Testis (tissue), 3 donors: ENCODE data around the gene SHISA7. TPM values are rescaled to one million over a fixed set of nuclear protein-coding genes. Genes with fewer than 3 reads are reported as not detected.
A peak's percentile ranks its signal among the peaks of the same experiment; 100 is the strongest.

Experiments
- DNase-seq: peaks from one replicate; pipeline ENCODE4 v3.0.0-alpha.2; 2019
- H3K27ac ChIP-seq, 2 donors: fragments of 200-600 bp; sonication (generic); one replicate each; pipeline ENCODE4 v1.5.1; 2019
- H3K27me3 ChIP-seq: fragments of 200-600 bp; sonication (generic); one replicate; pipeline ENCODE4 v1.5.1; 2019
- H3K36me3 ChIP-seq: fragments of 200-600 bp; sonication (generic); one replicate; pipeline ENCODE4 v1.5.1; 2017; ENCODE audit warnings: low read depth; ENCODE audit errors: missing control alignments
- H3K4me1 ChIP-seq: fragments of 200-600 bp; sonication (generic); one replicate; pipeline ENCODE4 v1.5.1; 2019
- H3K4me3 ChIP-seq, 2 donors: fragments of 200-600 bp; sonication (generic); one replicate each; pipeline ENCODE4 v1.5.1; 2017 to 2019
- H3K9me3 ChIP-seq: fragments of 200-600 bp; sonication (generic); one replicate; pipeline ENCODE4 v1.5.1; 2017
- POLR2A ChIP-seq: fragments of 450-650 bp; IDR thresholded peaks from one replicate; pipeline ENCODE4 v1.6.1; 2017; ENCODE audit warnings: antibody characterized with exemption, mild to moderate bottlenecking, moderate library complexity
- WGBS, 2 donors: methylation state at CpG; one replicate each; pipeline ENCODE4 v1.1.5; 2018; 5-methylcytosine and 5-hydroxymethylcytosine counted together
- intact Hi-C: fragments of 100-400 bp; cut with DNase I; formaldehyde crosslinking; loops from one replicate; pipeline ENCODE4 v1.15.1; 2023; ENCODE audit warnings: low total_unique reads
- polyA plus RNA-seq: library from polyadenylated mRNA; stranded (reverse); fragments of 350-450 nt; fragmentation: Illumina TruSeq; extraction: RNeasy Lipid Tissue Mini Kit (QIAGEN cat#74804); gene quantifications from one replicate; pipeline ENCODE4 v1.2.3, GENCODE V29; 2014; ENCODE audit warnings: low read depth, low replicate concordance; ENCODE audit not compliant: insufficient read depth
- total RNA-seq, 2 donors: library from RNA; depleted of rRNA; stranded (reverse); fragments of >200 nt; gene quantifications; one replicate each; pipeline ENCODE4 v1.2.3, GENCODE V29; 2016
- TF ChIP-seq, protein P1 (sequence below), 3 experiments: fragments of 450-650 bp in 2 of 3; fragments of 200-600 bp in 1 of 3; sonication (generic) in 1 of 3; IDR thresholded peaks; one replicate each; pipeline ENCODE4 v1.5.1; 2016 to 2019; ENCODE audit warnings: antibody characterized with exemption in 3 of 3, mild to moderate bottlenecking in 2 of 3, moderate library complexity in 1 of 3

SHISA7 gene
- total and polyA plus RNA-seq, 3 donors from 2014 or later = 0.43 to 1.0 (median 0.45) TPM

DNA sequence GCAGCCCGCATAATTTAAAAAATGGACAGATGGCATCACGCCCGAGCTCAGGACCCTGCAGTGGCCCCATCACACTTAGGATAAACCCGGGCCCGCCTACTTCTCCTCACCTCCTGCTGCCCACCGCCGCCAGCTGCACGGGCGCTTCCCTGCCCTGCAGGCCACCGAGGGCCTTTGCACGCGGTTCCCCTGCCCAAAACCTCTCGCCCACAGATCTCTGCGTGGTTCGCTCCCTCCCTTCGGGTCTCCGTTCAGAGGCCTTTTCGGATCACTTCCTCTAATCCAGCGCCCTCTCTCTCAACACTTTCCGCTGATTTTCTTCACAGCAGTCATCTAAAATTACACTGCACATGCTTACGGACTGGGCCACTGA lies 1.8 kb downstream of the SHISA7 start:
- no peak for DNase-seq
- H3K36me3 ChIP-seq = no peaks in the 10 kb centered on the region
- no peaks in the 10 kb centered on the region for H3K27me3 ChIP-seq
- H3K4me1 ChIP-seq = no peaks in the 10 kb centered on the region
- TF ChIP-seq POLR2A = no peak
- TF ChIP-seq, protein P1, sequence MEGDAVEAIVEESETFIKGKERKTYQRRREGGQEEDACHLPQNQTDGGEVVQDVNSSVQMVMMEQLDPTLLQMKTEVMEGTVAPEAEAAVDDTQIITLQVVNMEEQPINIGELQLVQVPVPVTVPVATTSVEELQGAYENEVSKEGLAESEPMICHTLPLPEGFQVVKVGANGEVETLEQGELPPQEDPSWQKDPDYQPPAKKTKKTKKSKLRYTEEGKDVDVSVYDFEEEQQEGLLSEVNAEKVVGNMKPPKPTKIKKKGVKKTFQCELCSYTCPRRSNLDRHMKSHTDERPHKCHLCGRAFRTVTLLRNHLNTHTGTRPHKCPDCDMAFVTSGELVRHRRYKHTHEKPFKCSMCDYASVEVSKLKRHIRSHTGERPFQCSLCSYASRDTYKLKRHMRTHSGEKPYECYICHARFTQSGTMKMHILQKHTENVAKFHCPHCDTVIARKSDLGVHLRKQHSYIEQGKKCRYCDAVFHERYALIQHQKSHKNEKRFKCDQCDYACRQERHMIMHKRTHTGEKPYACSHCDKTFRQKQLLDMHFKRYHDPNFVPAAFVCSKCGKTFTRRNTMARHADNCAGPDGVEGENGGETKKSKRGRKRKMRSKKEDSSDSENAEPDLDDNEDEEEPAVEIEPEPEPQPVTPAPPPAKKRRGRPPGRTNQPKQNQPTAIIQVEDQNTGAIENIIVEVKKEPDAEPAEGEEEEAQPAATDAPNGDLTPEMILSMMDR (IDR thresholded peaks at IDR 0.05) = no peak
- H3K27ac ChIP-seq = no peak overlapping the region
- WGBS, 2 donors = 1 to 4% methylated on average over 21 of the region's 21 CpGs
- intact Hi-C loops = no loop called here
- no peaks in the 10 kb centered on the region for H3K9me3 ChIP-seq
- H3K4me3 ChIP-seq = no peak overlapping the region

DNA sequence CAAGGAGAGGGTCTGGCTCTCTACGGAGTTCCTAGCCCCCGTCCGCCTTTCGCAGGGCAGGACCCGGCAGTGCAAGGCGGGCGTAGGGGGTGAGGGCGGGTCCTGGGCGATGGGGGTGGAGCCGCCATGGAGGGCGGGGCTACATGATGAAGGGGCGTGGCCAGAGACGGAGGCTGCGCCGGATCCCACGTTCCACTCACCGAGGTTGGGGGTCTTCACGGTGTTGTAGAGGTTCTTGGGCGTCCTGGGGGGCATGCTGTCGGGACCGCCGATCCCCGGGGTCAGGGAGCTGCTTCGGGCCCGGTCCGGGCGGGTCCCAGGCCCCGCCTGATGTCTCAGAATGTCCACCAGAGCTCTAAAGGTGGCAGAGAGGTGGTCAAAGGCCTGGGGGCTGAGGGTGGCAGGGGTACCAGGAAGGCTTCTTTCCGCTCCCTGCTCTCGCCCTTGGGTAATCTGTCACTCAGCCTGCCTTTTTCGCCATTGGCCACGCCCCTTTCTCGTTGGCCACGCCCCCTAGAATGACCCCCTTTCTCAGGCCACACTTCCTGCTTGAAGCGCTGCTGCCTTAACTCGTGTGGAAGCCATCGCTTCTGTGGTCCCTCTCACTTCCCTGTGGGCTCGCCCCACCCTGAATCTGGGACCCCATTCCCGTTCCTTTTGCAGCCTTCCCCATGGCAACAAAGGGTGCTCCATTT lies 2.5 kb downstream of the SHISA7 start:
- H3K4me3 ChIP-seq = peak overlapping the region; percentile 12 to 29
- TF ChIP-seq, protein P1 (IDR thresholded peaks at IDR 0.05) = no peak
- no peak for TF ChIP-seq POLR2A
- no peak for DNase-seq
- 5% methylated on average over 17 to 38 of the region's 39 CpGs for WGBS, 2 donors
- intact Hi-C loops = no loop called here
- H3K36me3 ChIP-seq = no peaks in the 10 kb centered on the region
- no peaks in the 10 kb centered on the region for H3K9me3 ChIP-seq
- H3K27me3 ChIP-seq = no peaks in the 10 kb centered on the region
- H3K4me1 ChIP-seq = no peaks in the 10 kb centered on the region
- H3K27ac ChIP-seq = no peak overlapping the region

DNA sequence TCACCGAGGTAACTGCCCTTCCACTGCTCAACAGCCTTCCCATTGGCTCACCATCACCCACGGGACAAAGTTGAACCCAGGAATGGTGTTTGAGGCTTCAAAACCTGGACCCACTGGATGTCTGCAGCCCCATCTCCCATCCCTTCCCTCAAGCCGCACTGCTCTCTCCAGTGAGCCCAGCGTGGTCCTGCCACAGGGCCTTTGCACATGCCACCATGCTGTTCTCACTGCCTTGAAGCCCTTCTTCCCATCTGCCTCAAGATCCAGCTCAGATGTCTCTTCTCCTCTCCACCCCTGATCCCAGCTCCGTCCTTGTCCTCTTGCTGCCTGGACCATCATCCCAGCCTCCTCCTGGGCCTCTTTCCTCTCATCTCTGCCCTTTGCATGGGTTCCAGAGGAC lies 4.0 kb downstream of the SHISA7 start:
- intact Hi-C loops = no loop called here
- Histone ChIP-seq H3K4me1 (no peaks in the 10 kb centered on the region), H3K36me3 (no peaks in the 10 kb centered on the region), H3K4me3 (no peak overlapping the region), H3K9me3 (no peaks in the 10 kb centered on the region), H3K27ac (no peak overlapping the region), H3K27me3 (no peaks in the 10 kb centered on the region)
- no peak for TF ChIP-seq POLR2A
- TF ChIP-seq, protein P1 (IDR thresholded peaks at IDR 0.05) = no peak
- DNase-seq = no peak
- 68 to 72% methylated on average over 5 of the region's 5 CpGs for WGBS, 2 donors

DNA sequence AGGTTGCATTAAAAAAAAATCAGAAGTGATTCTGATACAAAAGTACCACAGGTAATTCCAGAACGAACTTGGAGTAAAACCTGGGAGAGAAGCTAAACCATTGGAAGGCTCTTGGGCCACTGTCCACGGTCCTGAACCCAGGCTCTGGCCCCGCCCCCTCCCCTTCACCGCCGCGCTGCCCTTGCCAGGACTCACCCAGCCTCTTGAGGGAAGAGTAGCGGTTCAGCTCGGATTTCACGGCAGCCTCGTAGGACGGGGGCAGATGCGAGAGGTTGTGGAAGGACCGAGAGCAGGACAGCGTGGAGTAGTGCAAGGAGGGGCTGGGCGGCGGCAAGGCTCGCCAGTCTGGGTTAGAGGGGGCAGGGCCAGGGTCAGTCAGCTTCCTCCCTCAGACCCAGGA lies 5.7 kb downstream of the SHISA7 start:
- TF ChIP-seq, protein P1 (IDR thresholded peaks at IDR 0.05) = no peak
- no peak for TF ChIP-seq POLR2A
- Histone ChIP-seq H3K36me3 (no peaks in the 10 kb centered on the region), H3K27me3 (no peaks in the 10 kb centered on the region), H3K4me1 (no peaks in the 10 kb centered on the region), H3K27ac (no peak overlapping the region), H3K4me3 (no peak overlapping the region), H3K9me3 (no peaks in the 10 kb centered on the region)
- peak; percentile 73 for DNase-seq
- intact Hi-C loops = no loop called here
- WGBS, 2 donors = 1 to 2% methylated on average over 17 of the region's 17 CpGs

DNA sequence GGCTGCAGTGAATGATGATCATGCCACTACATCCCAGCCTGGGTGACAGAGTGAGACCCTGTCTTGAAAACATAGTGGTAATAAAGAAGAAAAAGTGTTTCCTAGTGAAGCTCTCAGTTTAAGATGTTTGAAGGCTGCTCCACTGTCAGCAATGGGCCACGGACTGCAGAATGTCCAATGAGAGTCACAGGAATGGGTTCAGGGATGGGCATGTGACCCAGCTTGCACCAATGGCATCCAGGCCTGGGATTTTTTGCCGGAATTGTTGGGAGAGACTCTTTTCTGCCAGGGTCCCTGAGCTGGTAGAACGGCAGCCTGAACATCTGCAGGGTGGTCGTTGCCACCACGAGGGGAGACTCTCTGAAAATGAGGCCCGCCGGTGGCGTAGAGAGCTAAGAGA lies 6.3 kb downstream of the SHISA7 start:
- H3K27me3 ChIP-seq = no peaks in the 10 kb centered on the region
- intact Hi-C loops = no loop called here
- no peaks in the 10 kb centered on the region for H3K9me3 ChIP-seq
- no peaks in the 10 kb centered on the region for H3K36me3 ChIP-seq
- TF ChIP-seq, protein P1 (IDR thresholded peaks at IDR 0.05) = no peak
- no peak for TF ChIP-seq POLR2A
- 33 to 39% methylated on average over 8 of the region's 8 CpGs for WGBS, 2 donors
- no peak for DNase-seq
- H3K27ac ChIP-seq = no peak overlapping the region
- no peak overlapping the region for H3K4me3 ChIP-seq
- no peaks in the 10 kb centered on the region for H3K4me1 ChIP-seq
